CD4-positive, alpha-beta memory T cell (primary cell): ENCODE measurements around the gene MGAT3. TPM values are rescaled to one million over a fixed set of nuclear protein-coding genes. Genes with fewer than 3 reads are reported as not detected.
A peak's percentile ranks its signal among the peaks of the same experiment; 100 is the strongest.

ENCODE experiments used
- CTCF ChIA-PET: fragments of 350-600 bp; sonication (Branson Sonifier 250); formaldehyde crosslinking; loops from one replicate; lab custom pipeline; 2021; ENCODE audit warnings: inconsistent platforms; ENCODE audit not compliant: partially characterized antibody; lab: Charles Lee
- POLR2A ChIA-PET: fragments of 350-600 bp; sonication (Branson Sonifier 250); formaldehyde crosslinking; loops from one replicate; lab custom pipeline; 2021; ENCODE audit not compliant: partially characterized antibody; lab: Charles Lee
- DNase-seq, 5 donors: peaks; one replicate each; pipeline versions ENCODE4 v3.0.0 to v3.0.0-alpha.2; 2020 to 2022; ENCODE audit warnings: mixed read lengths in 1 of 5
- H3K27ac ChIP-seq: one replicate; pipeline ENCODE4 v1.7.0; 2013; ENCODE audit warnings: low read depth, low read length
- H3K27me3 ChIP-seq: 2 replicates; pipeline ENCODE4 v1.7.0; 2013; ENCODE audit warnings: mild to moderate bottlenecking, low read length, moderate library complexity; ENCODE audit not compliant: insufficient read depth
- H3K36me3 ChIP-seq: 2 replicates; pipeline ENCODE4 v1.7.0; 2013; ENCODE audit warnings: mild to moderate bottlenecking, low read length, moderate library complexity; ENCODE audit not compliant: insufficient read depth
- H3K4me1 ChIP-seq: 2 replicates; pipeline ENCODE4 v1.7.0; 2013; ENCODE audit warnings: mild to moderate bottlenecking, low read length, moderate library complexity; ENCODE audit not compliant: insufficient read depth
- H3K4me3 ChIP-seq, 2 donors: one replicate each; pipeline ENCODE4 v1.7.0; 2013; ENCODE audit warnings: low read length in 2 of 2, mild to moderate bottlenecking in 1 of 2
- H3K9me3 ChIP-seq, 2 donors: one replicate each; pipeline ENCODE4 v1.7.0; 2013; ENCODE audit warnings: low read length in 2 of 2, control low read depth in 1 of 2; ENCODE audit not compliant: control insufficient read depth in 1 of 2
- H3K27ac Mint-ChIP-seq, 7 donors: one replicate each; pipeline ENCODE4 v1.8.0; 2020 to 2021; ENCODE audit warnings: mixed read lengths in 7 of 7, mild to moderate bottlenecking in 6 of 7, inconsistent platforms in 3 of 7, moderate library complexity in 3 of 7
- H3K27me3 Mint-ChIP-seq, 2 donors: one replicate each; pipeline ENCODE4 v1.8.0; 2020 to 2021; ENCODE audit warnings: mixed read lengths in 2 of 2
- H3K36me3 Mint-ChIP-seq, 2 donors: one replicate each; pipeline ENCODE4 v1.8.0; 2020 to 2021; ENCODE audit warnings: mixed read lengths in 2 of 2, inconsistent platforms in 1 of 2, mild to moderate bottlenecking in 1 of 2
- H3K4me1 Mint-ChIP-seq, 4 donors: one replicate each; pipeline ENCODE4 v1.8.0; 2020 to 2021; ENCODE audit warnings: mixed read lengths in 4 of 4, mild to moderate bottlenecking in 1 of 4
- H3K4me3 Mint-ChIP-seq, 8 donors: one replicate each; pipeline ENCODE4 v1.8.0; 2020 to 2021; ENCODE audit warnings: mixed read lengths in 8 of 8, mild to moderate bottlenecking in 7 of 8, moderate library complexity in 6 of 8, inconsistent platforms in 3 of 8
- H3K9me3 Mint-ChIP-seq, 8 donors: one replicate each; pipeline ENCODE4 v1.8.0; 2020 to 2021; ENCODE audit warnings: mixed read lengths in 8 of 8, mild to moderate bottlenecking in 5 of 8, inconsistent platforms in 3 of 8, moderate library complexity in 1 of 8
- intact Hi-C: fragments of 100-400 bp; cut with micrococcal nuclease; formaldehyde crosslinking; loops from one replicate; pipeline ENCODE4 v1.15.1; 2023
- polyA plus RNA-seq, 2 donors: library from polyadenylated mRNA; unstranded; fragments of 300-500 nt; fragmentation: Illumina TruSeq; gene quantifications; one replicate each; pipeline ENCODE4 v1.2.3, GENCODE V29; 2021
- total RNA-seq, 2 experiments: library from RNA; stranded (reverse); gene quantifications; one replicate each; pipeline ENCODE4 v1.2.3, GENCODE V29; 2021

The MGAT3 gene
- total and polyA plus RNA-seq, 4 experiments from 2014 or later = 0.19 to 0.73 TPM; not detected in 2

GRCh38 chr22:39527481-39527961 is 70.7 kb downstream of the MGAT3 start:
- Histone ChIP-seq H3K4me3 (no peak overlapping the region), H3K9me3 (no peaks in the 10 kb centered on the region), H3K27ac (peak overlapping the region; percentile 25), H3K27me3 (no peaks in the 10 kb centered on the region), H3K36me3 (peaks cover 35% of the 10 kb centered on the region), H3K4me1 (peaks cover 89% of the 10 kb centered on the region)
- ChIA-PET CTCF (interaction anchor here (1.3 to 12.4 kb wide), 7 partner anchors 12 to 356 kb away, joined by 3 to 345 read pairs (median 14); no protein-coding TSS in a partner anchor), POLR2A (interaction anchor here (1.0 to 14.5 kb wide), 6 partner anchors 5 to 516 kb away, joined by 3 to 165 read pairs (median 36); partner anchors contain the start of genes ATF4 and RPL3)
- DNase-seq = no peak
- peak overlapping the region in 6 of 8 donors; percentile 18 to 80 (median 36) for H3K4me3 Mint-ChIP-seq
- H3K4me1 Mint-ChIP-seq = peaks cover 49 to 94% (median 79%) of the 10 kb centered on the region in 4 donors
- peaks cover 0 to 2% (median 0%) of the 10 kb centered on the region in 8 donors for H3K9me3 Mint-ChIP-seq
- peak overlapping the region; percentile 80 to 100 (median 90) for H3K27ac Mint-ChIP-seq
- H3K27me3 Mint-ChIP-seq = no peaks in the 10 kb centered on the region
- H3K36me3 Mint-ChIP-seq = peaks cover 19 to 68% of the 10 kb centered on the region in 2 donors
- intact Hi-C loops = loop anchor here (10.0 kb wide), 1 partner anchor 283 kb away; the partner anchor contains the start of gene PDGFB

DNA sequence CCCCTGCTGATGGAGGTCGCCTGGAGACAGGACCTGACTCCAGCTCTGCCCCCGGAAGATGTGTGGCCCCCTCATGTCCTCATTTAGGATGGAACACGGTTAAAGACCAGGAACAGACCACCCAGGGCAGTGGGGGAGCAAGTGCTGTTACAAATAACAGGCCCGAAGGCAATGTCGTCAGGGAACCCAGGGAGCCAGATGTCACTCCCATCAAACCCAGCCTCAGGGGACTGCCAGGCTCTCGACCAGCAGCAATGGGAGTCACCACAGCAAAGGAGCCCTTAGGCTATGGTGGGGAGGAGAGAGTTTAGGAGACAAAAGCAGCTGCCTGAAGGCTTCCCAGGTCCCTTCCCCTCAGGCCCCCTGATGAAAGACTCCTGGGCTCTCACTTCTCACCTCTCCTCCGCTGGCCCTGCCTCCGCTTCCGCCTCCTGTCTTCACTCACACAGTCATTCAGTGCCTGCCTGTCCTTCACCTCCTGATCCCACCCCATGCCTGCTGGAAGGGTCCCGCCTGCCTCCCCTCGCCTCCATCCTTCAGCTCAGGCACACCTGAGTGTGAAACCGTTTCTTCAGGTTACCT is 71.4 kb downstream of the MGAT3 start:
- H3K36me3 Mint-ChIP-seq = peaks cover 15 to 66% of the 10 kb centered on the region in 2 donors
- intact Hi-C loops = loop anchor here (2.0 to 10.0 kb wide), 2 partner anchors 283 to 357 kb away; partner anchors contain the start of gene PDGFB

DNA sequence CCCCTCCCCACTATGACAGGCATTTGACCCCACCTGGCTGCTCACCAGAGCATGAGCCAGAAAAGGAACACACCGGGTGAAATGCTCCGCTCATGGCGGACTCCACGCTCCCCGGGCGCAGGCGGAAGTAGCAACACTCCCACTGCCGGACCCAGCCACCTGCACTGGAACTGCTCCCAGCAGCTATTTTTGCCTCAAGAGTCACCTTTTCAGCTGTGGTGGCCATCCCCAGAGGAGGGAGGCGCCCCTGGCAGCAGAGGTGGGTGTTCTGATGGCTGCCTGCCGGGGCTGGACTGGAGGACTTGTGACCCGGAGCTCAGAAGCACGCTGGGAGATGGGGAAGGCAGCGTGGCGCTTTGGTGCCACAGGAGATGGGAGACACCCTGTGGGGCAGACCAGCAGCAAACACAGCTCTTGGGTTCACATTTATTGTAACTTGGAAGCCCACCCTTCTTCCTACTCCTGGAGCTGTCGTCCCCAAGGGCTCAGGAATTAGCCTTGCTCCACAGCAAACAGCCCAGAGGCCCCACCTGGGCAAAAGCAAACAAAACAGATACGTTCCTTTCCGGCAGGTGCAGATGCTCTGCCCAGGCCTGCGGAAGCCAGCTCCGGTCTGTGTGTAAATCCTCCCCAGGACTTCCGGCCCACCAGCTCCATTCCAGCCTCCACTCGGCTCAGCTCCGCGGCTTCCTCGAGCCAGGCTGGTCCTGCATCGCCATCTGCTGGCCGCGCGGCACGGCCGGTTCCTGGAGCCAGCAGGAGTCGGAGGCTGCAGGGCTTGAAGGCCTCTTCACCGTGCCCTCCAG is 72.1 kb downstream of the MGAT3 start:
- peak overlapping the region; percentile 29 for H3K27ac ChIP-seq
- peaks cover 15 to 62% of the 10 kb centered on the region in 2 donors for H3K36me3 Mint-ChIP-seq
- peak overlapping the region; percentile 80 to 100 (median 90) for H3K27ac Mint-ChIP-seq
- peak; percentile 91 to 93 (median 92) for DNase-seq
- no peaks in the 10 kb centered on the region for H3K27me3 ChIP-seq
- H3K36me3 ChIP-seq = peaks cover 26% of the 10 kb centered on the region
- H3K4me1 Mint-ChIP-seq = peaks cover 45 to 91% (median 71%) of the 10 kb centered on the region in 4 donors
- no peaks in the 10 kb centered on the region for H3K27me3 Mint-ChIP-seq
- ChIA-PET POLR2A (interaction anchor here (0.5 to 14.5 kb wide), 25 partner anchors 7 to 819 kb away, joined by 3 to 165 read pairs (median 5); partner anchors contain the start of genes ATF4, MIEF1, RPL3 and TAB1), CTCF (interaction anchor here (0.6 to 12.4 kb wide), 28 partner anchors 8 to 515 kb away, joined by 3 to 345 read pairs (median 6); partner anchors contain the start of genes ATF4, MIEF1, RPL3 and TAB1)
- H3K4me3 ChIP-seq = peak overlapping the region in 1 of 2 donors; percentile 17
- H3K4me1 ChIP-seq = peaks cover 82% of the 10 kb centered on the region
- H3K4me3 Mint-ChIP-seq = peak overlapping the region; percentile 48 to 81 (median 66)
- intact Hi-C loops = loop anchor here (1.0 to 10.0 kb wide), 5 partner anchors 34 to 358 kb away; partner anchors contain the start of genes PDGFB and TAB1
- peaks cover 0 to 2% (median 0%) of the 10 kb centered on the region in 8 donors for H3K9me3 Mint-ChIP-seq
- no peaks in the 10 kb centered on the region for H3K9me3 ChIP-seq

More for the DNA sequence above, 71.4 kb downstream of the MGAT3 start:
- Mint-ChIP-seq H3K27me3 (no peaks in the 10 kb centered on the region), H3K4me3 (peak overlapping the region in 7 of 8 donors; percentile 2 to 81 (median 62)), H3K9me3 (peaks cover 0 to 2% (median 0%) of the 10 kb centered on the region in 8 donors), H3K27ac (peak overlapping the region in 6 of 7 donors; percentile 82 to 100 (median 90)), H3K4me1 (peaks cover 48 to 93% (median 73%) of the 10 kb centered on the region in 4 donors)
- Histone ChIP-seq H3K4me3 (no peak overlapping the region), H3K9me3 (no peaks in the 10 kb centered on the region), H3K4me1 (peaks cover 83% of the 10 kb centered on the region), H3K36me3 (peaks cover 29% of the 10 kb centered on the region), H3K27me3 (no peaks in the 10 kb centered on the region), H3K27ac (peak overlapping the region; percentile 25)
- POLR2A ChIA-PET = interaction anchor here (0.9 to 14.5 kb wide), 17 partner anchors 6 to 819 kb away, joined by 3 to 165 read pairs (median 7); partner anchors contain the start of genes ATF4, MIEF1, RPL3 and TAB1
- no peak for DNase-seq
- CTCF ChIA-PET = interaction anchor here (0.7 to 12.4 kb wide), 20 partner anchors 8 to 516 kb away, joined by 3 to 345 read pairs (median 7); partner anchors contain the start of genes ATF4, MIEF1 and TAB1

- Mint-ChIP-seq H3K9me3 (peaks cover 0 to 2% (median 0%) of the 10 kb centered on the region in 8 donors), H3K36me3 (peaks cover 14 to 57% of the 10 kb centered on the region in 2 donors), H3K27me3 (no peaks in the 10 kb centered on the region), H3K27ac (peak overlapping the region in 5 of 7 donors; percentile 90 to 100 (median 90)), H3K4me1 (peaks cover 46 to 88% (median 72%) of the 10 kb centered on the region in 4 donors), H3K4me3 (peak overlapping the region; percentile 47 to 81 (median 67))
- Histone ChIP-seq H3K9me3 (no peaks in the 10 kb centered on the region), H3K36me3 (peaks cover 21% of the 10 kb centered on the region), H3K27ac (peak overlapping the region; percentile 29), H3K4me3 (no peak overlapping the region), H3K27me3 (no peaks in the 10 kb centered on the region), H3K4me1 (peaks cover 78% of the 10 kb centered on the region)
- CTCF ChIA-PET = interaction anchor here (0.8 to 12.4 kb wide), 25 partner anchors 9 to 515 kb away, joined by 3 to 345 read pairs (median 7); partner anchors contain the start of genes ATF4, MIEF1, RPL3 and TAB1
- POLR2A ChIA-PET = interaction anchor here (0.7 to 14.5 kb wide), 22 partner anchors 7 to 514 kb away, joined by 3 to 165 read pairs (median 5); partner anchors contain the start of genes ATF4, MIEF1, RPL3 and TAB1
- intact Hi-C loops = loop anchor here (1.0 to 10.0 kb wide), 5 partner anchors 34 to 359 kb away; partner anchors contain the start of genes PDGFB and TAB1
- DNase-seq = no peak
These were observed 72.7 kb downstream of the MGAT3 start for GRCh38 chr22:39529487-39529851.

- H3K36me3 ChIP-seq = peaks cover 20% of the 10 kb centered on the region
- no peaks in the 10 kb centered on the region for H3K27me3 Mint-ChIP-seq
- intact Hi-C loops = no loop called here
- H3K4me3 ChIP-seq = no peak overlapping the region
- peaks cover 10 to 50% of the 10 kb centered on the region in 2 donors for H3K36me3 Mint-ChIP-seq
- H3K4me1 ChIP-seq = peaks cover 74% of the 10 kb centered on the region
- peaks cover 43 to 81% (median 68%) of the 10 kb centered on the region in 4 donors for H3K4me1 Mint-ChIP-seq
- no peak for DNase-seq
- no peaks in the 10 kb centered on the region for H3K9me3 ChIP-seq
- POLR2A ChIA-PET = interaction anchor here (0.9 to 14.5 kb wide), 13 partner anchors 8 to 514 kb away, joined by 3 to 165 read pairs (median 9); partner anchors contain the start of genes ATF4, CBX7, MIEF1 and RPL3
- H3K27me3 ChIP-seq = no peaks in the 10 kb centered on the region
- H3K9me3 Mint-ChIP-seq = peaks cover 0 to 2% (median 0%) of the 10 kb centered on the region in 8 donors
- H3K4me3 Mint-ChIP-seq = peak overlapping the region; percentile 15 to 64 (median 41)
- H3K27ac Mint-ChIP-seq = peak overlapping the region in 6 of 7 donors; percentile 32 to 100 (median 90)
- H3K27ac ChIP-seq = peak overlapping the region; percentile 29
- CTCF ChIA-PET = interaction anchor here (1.1 to 12.4 kb wide), 11 partner anchors 10 to 514 kb away, joined by 4 to 345 read pairs (median 18); partner anchors contain the start of genes ATF4 and TAB1
These were observed 73.3 kb downstream of the MGAT3 start for GRCh38 chr22:39530116-39530515.
